Measurements from ENCODE around the gene CIROP.

- TF ChIP-seq, protein P1, sequence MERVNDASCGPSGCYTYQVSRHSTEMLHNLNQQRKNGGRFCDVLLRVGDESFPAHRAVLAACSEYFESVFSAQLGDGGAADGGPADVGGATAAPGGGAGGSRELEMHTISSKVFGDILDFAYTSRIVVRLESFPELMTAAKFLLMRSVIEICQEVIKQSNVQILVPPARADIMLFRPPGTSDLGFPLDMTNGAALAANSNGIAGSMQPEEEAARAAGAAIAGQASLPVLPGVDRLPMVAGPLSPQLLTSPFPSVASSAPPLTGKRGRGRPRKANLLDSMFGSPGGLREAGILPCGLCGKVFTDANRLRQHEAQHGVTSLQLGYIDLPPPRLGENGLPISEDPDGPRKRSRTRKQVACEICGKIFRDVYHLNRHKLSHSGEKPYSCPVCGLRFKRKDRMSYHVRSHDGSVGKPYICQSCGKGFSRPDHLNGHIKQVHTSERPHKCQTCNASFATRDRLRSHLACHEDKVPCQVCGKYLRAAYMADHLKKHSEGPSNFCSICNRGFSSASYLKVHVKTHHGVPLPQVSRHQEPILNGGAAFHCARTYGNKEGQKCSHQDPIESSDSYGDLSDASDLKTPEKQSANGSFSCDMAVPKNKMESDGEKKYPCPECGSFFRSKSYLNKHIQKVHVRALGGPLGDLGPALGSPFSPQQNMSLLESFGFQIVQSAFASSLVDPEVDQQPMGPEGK (CRISPR knock-in tag; IDR thresholded peaks at IDR 0.05; ENCODE audit: borderline replicate concordance): no peak
- TF ChIP-seq SNAI2 (CRISPR knock-in tag; IDR thresholded peaks at IDR 0.05) (no peak), CSDC2 (CRISPR knock-in tag; IDR thresholded peaks at IDR 0.05) (no peak), ZFP3 (CRISPR knock-in tag; IDR thresholded peaks at IDR 0.05) (no peak), RARB (CRISPR knock-in tag; IDR thresholded peaks at IDR 0.05) (no peak), ISL1 (CRISPR knock-in tag; IDR thresholded peaks at IDR 0.05) (no peak)
- TF ChIP-seq, protein P2, sequence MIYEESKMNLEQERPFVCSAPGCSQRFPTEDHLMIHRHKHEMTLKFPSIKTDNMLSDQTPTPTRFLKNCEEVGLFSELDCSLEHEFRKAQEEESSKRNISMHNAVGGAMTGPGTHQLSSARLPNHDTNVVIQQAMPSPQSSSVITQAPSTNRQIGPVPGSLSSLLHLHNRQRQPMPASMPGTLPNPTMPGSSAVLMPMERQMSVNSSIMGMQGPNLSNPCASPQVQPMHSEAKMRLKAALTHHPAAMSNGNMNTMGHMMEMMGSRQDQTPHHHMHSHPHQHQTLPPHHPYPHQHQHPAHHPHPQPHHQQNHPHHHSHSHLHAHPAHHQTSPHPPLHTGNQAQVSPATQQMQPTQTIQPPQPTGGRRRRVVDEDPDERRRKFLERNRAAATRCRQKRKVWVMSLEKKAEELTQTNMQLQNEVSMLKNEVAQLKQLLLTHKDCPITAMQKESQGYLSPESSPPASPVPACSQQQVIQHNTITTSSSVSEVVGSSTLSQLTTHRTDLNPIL (CRISPR knock-in tag; IDR thresholded peaks at IDR 0.05; ENCODE audit: low read depth): no peak
These were observed 35.4 kb downstream of the CIROP start for GRCh38 chr14:23069413-23069806.
